ENCODE data around the gene FER. TPM values are rescaled to one million over a fixed set of nuclear protein-coding genes. Genes with fewer than 3 reads are reported as not detected.
"Not testable (repeated sequence)": the region's sequence is repeated elsewhere in the genome, so short reads cannot be mapped to it uniquely, and the experiment has no call there.

Gene FER
- total and polyA plus RNA-seq, 7 donors, result 1.2 to 36.7 (median 24.2) TPM

DNA sequence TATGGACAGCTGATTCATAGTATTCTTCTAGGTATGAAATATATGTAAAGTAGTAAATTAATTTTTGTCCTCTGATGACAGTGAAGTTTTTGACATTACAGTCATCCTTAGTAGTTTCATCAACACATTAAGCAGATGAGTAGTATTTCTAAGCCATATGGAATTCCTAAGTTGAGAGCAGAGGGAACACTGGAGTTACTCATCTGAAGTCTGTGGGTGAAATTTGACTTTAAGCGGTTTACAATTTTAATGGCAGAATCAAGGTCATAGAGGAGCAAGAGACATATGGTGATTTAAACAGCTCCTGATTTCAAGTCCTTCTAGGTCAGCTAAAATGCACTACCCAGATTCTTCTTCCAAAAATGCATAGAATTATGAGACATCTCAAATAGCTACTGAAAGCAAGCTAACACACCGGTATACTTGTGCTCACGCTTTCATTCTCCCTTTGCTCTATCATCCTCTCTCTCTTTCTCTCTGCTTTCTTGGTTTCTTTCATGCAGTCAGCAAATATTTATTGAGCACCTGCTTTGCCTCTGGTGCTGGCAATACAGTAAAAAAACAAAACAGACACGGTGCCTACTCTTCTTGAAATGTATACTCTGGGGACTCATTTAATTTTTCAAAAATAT lies 235.9 kb downstream of the FER start:
- Histone ChIP-seq H3K36me3 (peaks cover 0 to 3% (median 0%) of the 10 kb centered on the region in 4 donors), H3K4me3 (no peak overlapping the region), H3K4me1 (no peaks in the 10 kb centered on the region), H3K27ac (no peak overlapping the region), H3K27me3 (no peaks in the 10 kb centered on the region), H3K9me3 (no peaks in the 10 kb centered on the region)
- 94 to 96% methylated on average over 4 of the region's 4 CpGs for WGBS, 2 donors
- no peak for TF ChIP-seq POLR2A (IDR thresholded peaks at IDR 0.05)
- TF ChIP-seq, protein P1, sequence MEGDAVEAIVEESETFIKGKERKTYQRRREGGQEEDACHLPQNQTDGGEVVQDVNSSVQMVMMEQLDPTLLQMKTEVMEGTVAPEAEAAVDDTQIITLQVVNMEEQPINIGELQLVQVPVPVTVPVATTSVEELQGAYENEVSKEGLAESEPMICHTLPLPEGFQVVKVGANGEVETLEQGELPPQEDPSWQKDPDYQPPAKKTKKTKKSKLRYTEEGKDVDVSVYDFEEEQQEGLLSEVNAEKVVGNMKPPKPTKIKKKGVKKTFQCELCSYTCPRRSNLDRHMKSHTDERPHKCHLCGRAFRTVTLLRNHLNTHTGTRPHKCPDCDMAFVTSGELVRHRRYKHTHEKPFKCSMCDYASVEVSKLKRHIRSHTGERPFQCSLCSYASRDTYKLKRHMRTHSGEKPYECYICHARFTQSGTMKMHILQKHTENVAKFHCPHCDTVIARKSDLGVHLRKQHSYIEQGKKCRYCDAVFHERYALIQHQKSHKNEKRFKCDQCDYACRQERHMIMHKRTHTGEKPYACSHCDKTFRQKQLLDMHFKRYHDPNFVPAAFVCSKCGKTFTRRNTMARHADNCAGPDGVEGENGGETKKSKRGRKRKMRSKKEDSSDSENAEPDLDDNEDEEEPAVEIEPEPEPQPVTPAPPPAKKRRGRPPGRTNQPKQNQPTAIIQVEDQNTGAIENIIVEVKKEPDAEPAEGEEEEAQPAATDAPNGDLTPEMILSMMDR (IDR thresholded peaks at IDR 0.05), result no peak
- TF ChIP-seq EP300 (IDR thresholded peaks at IDR 0.05), result no peak
- no peak for TF ChIP-seq POLR2AphosphoS5 (IDR thresholded peaks at IDR 0.05)
- DNase-seq, result no peak
- intact Hi-C loops (cut with DNase I), result no loop called here

DNA sequence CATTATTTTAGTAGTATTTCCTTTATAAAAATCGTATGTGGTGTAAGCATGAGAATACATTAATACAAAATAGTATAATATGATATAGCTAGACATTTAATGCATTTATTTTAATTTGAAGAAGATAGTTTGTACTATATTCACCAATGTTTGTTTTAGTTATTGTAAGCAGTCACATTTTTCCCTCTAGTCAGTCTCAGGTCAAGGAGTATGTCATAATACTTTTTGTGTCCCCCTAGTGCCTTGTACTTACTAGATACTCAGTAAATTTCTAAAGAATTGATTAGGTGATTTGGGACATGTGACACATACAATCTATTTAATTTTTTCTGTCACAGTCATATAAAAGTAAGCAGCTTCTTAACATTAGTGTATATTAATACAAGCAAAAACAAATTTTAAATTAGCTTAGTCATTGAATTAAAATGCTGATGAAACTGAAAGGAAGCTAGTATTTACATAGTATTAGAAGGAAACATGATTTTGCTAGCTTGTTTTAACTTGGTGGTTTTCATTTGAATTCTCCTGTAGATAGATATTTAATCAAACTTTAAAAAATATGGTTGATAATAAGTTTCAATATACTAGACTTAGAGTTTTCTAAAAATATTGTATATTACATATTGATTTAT lies 242.2 kb downstream of the FER start:
- Histone ChIP-seq H3K36me3 (peaks cover 0 to 3% (median 0%) of the 10 kb centered on the region in 4 donors), H3K9me3 (no peaks in the 10 kb centered on the region), H3K27ac (no peak overlapping the region), H3K4me3 (no peak overlapping the region), H3K4me1 (no peaks in the 10 kb centered on the region), H3K27me3 (no peaks in the 10 kb centered on the region)
- 84 to 88% methylated on average over 1 of the region's 1 CpG for WGBS, 2 donors
- no peak for TF ChIP-seq POLR2AphosphoS5 (IDR thresholded peaks at IDR 0.05)
- TF ChIP-seq, protein P1 (IDR thresholded peaks at IDR 0.05), result no peak
- no peak for DNase-seq
- intact Hi-C loops (cut with DNase I), result no loop called here

DNA sequence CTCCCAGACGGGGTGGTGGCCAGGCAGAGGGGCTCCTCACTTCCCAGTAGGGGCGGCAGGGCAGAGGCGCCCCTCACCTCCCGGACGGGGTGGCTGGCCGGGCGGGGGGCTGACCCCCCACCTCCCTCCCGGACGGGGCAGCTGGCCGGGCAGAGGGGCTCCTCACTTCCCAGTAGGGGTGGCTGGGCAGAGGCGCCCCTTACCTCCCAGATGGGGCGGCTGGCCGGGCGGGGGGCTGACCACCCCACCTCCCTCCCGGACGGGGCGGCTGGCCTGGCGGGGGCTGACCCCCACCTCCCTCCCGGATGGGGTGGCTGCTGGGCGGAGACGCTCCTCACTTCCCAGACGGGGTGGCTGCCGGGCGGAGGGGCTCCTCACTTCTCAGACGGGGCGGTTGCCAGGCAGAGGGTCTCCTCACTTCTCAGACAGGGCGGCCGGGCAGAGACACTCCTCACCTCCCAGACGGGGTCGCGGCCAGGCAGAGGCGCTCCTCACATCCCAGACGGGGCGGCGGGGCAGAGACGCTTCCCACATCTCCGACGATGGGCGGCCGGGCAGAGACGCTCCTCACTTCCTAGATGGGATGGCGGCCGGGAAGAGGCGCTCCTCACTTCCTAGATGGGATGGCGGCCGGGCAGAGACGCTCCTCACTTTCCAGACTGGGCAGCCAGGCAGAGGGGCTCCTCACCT lies 244.8 kb downstream of the FER start:
- H3K27ac ChIP-seq; H3K36me3 ChIP-seq; H3K9me3 ChIP-seq; DNase-seq; H3K4me1 ChIP-seq; H3K27me3 ChIP-seq; intact Hi-C loops (cut with DNase I); H3K4me3 ChIP-seq: not testable (repeated sequence)
- 97 to 98% methylated on average over 47 of the region's 47 CpGs for WGBS, 2 donors

DNA sequence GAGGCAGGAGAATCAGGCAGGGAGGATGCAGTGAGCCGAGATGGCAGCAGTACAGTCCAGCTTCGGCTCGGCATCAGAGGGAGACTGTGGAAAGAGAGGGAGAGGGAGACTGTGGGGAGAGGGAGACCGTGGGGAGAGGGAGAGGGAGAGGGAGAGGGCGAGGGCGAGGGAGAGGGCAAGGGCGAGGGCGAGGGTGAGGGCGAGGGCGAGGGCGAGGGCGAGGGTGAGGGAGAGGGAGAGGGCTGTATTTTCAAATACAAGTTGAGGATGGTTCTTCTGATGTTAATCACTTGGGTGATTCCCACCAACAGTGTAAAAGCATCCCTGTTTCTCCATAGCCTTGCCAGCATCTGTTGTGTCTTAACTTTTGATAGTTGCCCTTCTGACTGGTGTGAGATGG lies 245.7 kb downstream of the FER start:
- H3K27me3 ChIP-seq; H3K9me3 ChIP-seq; H3K36me3 ChIP-seq; H3K27ac ChIP-seq; intact Hi-C loops (cut with DNase I); H3K4me3 ChIP-seq; DNase-seq; H3K4me1 ChIP-seq: not testable (repeated sequence)
- WGBS, 2 donors, result 97 to 98% methylated on average over 12 of the region's 12 CpGs

DNA sequence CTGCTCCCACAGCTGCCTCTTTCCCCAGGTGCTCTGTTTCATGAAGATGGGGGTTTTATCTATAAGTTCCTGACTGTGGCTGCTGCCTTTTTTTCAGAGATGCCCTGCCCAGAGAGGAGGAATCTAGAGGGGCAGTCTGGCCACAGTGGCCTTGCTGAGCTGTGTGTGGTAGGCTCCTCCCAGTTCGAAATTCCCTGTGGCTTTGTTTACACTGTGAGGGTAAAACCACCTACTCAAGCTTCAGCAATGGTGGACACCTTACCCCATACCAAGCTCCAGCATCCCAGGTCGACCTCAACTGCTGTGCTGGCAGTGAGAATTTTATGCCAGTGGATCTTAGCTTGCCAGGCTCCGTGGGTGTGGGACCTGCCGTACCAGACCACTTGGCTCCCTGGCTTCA lies 250.0 kb downstream of the FER start:
- Histone ChIP-seq H3K27ac (no peak overlapping the region), H3K4me1 (no peaks in the 10 kb centered on the region), H3K9me3 (no peaks in the 10 kb centered on the region), H3K4me3 (no peak overlapping the region), H3K27me3 (no peaks in the 10 kb centered on the region), H3K36me3 (no peaks in the 10 kb centered on the region)
- intact Hi-C loops (cut with DNase I), result no loop called here
- WGBS, 2 donors, result 91 to 93% methylated on average over 4 of the region's 4 CpGs
- DNase-seq, result no peak
- TF ChIP-seq EP300 (IDR thresholded peaks at IDR 0.05) (no peak), POLR2A (IDR thresholded peaks at IDR 0.05) (no peak), POLR2AphosphoS5 (IDR thresholded peaks at IDR 0.05) (no peak)
- TF ChIP-seq, protein P1 (IDR thresholded peaks at IDR 0.05), result no peak
